OCI-M1 (cell line): Measurements from ENCODE around the gene P2RX3.
"Not testable (repeated sequence)": the region's sequence is repeated elsewhere in the genome, so short reads cannot be mapped to it uniquely, and the experiment has no call there.

Experiments
- DNase-seq: peaks from one replicate; lab custom pipeline; 2025; lab: John Stamatoyannopoulos, UW

The P2RX3 gene

DNA sequence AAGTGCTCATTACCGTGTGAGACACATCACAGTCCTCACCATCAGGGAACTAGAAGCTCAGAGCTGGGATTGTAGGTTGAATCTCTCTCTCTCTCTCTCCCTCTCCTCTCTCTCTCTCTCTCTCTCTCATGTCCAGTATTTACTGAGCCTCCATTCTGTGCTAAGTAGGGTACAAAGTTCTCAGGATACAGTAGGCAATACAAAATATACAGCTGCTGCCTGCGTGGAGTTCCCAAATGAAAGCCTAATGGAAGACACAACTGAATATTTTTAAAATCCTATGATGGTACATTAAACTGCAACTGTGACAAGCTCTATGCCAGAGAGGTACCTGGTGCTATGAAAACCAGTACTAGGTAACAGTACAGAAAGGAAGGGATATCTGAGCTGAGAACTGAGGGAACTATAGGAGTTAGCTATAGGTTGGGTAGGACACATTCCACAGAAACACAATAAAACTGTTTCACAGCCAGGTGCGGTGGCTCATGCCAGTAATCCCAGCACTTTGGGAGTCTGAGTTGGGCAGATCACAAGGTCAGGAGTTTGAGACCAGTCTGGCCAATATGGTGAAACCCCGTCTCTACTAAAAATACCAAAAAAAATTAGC, 61.9 kb downstream of the P2RX3 start:
- no peak for DNase-seq

DNA sequence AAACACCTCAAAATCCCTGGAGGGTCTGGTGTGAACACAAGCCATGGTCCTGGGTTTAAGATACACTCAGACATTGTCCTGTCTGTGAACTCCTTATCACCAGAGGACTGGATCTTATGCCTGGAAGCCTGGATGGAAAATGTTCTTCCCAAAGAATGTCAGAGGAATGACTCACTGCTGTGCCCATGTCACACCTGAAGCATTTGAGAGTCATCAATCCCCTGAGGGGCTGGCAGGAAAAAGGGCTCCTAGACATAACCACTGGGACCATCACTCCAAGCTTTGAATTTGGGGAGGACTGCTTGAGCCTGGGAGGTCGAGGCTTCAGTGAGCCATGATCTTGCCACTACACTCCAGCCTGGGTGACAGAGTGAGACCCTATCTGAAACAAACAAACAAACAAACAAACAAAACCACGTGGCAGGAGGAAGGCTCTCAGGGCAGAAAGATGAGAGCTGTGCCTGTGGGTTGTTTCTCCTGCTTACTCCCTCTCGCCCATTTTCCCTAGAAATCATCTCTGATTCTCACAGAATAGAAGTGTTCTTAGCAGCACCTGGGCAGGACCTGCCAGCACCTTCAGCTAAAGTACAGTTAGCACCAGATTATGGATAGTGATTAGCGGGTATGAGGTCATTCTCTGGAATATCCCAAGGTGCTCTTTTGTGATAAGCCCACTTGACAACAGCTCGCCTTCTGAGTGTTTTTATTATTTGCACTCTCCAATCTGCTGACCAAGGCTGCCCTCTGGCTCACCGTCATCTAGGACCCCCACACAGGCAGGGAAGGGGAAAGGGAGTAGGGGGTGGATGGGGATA, 64.2 kb downstream of the P2RX3 start:
- peak; percentile 32 for DNase-seq

DNA sequence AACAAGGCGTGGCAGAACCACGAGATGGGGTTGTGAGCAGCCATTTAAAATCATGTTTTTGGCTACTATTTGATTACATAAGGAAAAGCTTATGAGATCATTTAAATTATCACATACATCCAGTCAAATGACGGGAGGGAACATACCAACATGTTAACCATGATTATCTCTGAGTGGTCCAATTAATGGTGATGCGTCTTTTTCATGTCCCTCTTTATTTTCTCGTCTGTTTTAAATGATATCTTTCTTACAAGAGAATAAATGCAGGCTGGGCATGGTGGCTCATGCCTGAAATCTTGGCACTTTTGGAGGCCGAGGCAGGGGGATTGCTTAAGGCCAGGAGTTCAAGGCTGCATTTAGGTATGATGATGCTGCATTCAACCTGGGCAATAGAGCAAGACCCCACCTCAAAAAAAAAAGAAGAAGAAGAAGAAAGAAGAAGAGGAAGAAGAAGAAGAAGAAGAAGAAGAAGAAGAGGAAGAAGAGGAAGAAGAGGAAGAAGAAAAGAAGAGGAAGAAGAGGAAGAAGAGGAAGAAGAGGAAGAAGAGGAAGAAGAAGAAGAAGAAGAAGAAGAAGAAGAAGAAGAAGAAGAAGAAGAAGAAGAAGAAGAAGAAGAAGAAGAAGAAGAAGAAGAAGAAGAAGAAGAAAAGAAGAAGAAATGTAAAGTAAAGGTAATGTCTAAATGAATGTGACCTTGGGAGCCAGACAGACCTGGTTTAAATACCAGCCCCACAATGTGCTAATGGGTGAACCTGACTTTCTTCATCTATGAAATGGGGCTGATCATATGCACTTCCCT, 65.0 kb downstream of the P2RX3 start:
- not testable (repeated sequence) for DNase-seq

DNA sequence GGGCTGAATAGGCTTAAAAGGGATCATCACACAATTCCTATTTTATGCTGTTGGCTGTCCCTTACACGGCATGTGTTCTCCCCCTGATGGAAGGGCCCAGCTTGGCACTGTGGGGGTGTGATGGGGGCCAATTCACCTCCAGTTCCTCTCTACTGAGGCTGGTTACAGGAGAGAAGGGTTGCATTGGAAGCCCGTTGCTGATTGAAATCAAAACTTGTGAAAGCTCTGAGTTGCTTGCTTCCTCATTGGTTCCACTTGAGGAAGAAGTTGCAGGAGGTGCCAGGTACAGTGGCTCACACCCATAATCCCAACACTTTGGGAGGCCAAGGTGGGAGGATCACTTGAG, 65.6 kb downstream of the P2RX3 start:
- no peak for DNase-seq

DNA sequence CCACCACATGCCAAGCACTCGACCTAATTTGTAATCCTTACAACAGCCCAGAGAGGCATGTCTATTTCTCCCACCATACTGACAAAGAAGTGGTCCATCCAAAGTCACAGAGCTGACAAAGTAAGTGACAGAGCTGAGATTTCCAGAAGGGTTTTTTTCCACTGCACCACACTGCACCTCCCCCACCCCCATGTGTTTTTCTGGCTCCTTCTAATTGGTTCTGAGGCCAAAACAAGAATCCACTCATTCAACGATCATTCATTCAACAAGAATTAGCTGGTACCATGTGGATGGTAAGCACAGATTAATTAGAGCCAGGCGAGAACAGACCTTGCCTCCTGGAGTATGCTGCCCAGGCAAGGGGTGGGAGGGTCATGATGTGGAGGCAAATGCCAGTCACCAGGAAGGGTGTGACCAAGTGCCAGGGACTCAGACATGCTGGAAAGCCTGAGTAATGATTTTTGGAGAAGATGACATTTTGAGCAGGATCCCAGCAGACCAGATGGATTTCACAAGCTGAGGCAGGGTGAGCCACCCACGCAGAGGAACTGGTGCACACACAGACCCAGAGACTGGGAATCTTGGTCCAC, 67.2 kb downstream of the P2RX3 start:
- no peak for DNase-seq

DNA sequence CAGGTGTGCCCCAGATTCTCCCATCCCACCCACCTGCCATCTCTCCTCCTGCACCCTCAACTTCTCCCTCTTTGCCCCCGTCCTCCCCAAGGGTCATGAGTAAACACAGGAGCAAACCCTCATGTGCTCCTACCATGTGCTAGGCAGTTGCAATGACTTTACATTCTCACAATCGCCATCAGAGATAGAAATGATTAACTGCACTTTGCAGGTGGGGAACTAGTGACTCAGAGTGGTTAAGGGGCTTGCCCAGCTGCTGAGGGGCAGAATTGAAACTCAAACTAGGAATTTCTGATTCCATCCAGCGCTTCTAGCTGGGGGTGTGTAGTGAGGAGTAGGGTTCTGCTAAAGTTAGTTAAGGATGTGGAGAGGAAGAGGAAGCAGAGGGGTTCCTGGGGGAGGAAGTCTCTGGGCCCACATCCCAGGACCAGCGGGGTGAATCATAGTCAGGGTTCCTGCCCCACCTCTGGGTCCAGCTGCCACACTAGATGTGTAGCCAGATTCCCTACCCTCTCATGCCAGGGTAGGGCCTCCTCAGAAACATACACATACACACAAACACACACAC, 68.3 kb downstream of the P2RX3 start:
- DNase-seq, result no peak

DNA sequence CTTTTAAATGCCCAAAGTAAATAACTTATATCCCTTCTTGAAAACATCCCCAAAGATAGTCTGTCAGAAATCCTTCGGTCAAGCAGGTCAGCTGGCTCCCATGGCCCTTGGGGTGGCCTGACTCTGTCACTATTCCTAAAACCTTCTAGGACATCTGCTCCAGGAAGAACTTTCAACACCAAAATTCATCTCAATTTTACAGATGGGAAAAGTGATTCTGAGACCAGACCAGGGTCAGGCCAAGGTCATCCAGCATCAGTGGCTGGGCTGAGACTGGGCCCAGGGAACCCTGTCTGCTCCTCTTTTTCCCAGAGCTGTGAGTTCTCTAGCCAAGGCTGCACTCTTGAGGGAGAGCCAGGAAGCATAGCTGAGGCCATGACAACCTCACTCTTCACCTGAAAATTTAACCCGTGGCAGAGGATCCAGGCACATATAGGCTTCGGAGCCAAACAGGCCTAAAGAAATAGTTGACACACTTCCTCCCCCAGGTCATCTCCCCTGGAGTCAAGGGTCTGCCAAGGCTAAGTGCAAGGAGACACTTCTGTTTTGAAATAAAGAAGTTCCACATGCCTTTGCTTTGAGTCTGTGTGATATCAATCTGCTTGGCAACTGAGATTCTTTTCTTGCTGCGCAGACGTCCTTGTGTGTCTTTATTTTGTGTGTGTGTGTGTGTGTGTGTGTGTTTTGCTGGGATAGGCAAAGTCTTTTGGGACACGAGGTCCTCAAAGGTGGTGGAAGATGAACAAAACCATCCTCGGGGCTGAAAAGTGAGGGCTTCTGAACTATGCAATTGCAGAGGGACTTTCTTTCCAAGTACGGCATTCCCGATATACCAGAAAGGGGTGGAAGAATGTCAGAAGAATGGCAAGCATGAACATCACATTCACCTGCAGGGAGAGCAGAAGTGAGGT, 69.1 kb downstream of the P2RX3 start:
- no peak for DNase-seq

DNA sequence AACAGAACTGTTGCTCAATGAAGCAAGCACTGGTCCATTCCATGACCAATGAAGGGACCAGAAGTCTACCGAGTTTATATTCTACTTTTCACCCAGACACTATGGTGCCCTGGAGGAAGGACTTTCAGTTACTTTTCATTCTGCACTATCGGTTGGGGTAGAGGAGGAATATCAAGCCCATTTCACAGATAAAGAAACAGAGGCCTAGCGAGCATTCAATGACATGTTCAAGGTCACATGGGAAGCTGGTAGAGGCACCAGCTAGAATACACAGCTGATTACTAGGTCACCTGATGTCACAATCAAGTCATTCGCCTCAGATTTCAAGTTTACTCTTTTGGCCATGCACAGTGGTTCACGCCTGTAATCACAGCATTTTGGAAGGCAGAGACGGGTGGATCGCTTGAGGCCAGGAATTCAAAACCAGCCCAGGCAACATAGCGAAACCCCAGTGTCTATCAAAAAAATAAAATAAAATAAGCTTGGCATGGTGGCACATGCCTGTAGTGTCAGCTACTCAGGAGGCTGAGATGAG, 69.9 kb downstream of the P2RX3 start:
- no peak for DNase-seq

DNA sequence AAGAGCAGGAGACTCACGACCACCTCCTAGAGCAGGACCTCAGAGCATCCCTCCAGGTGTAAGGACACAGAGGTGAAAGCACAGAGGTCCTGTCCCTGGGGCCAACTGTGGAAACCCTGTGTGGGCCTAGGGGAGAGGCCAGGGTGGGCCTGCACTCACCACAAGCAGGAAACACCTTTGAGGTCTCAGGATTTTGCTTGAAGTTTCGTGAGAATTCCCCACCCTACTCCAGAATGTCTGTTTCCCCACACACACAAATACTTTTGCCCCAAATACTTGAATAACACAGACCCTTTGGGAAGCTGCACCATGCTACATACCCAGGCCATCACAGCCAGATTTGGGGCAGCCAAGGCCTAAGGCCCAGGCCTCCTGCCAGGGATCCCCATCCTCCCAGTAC, 70.6 kb downstream of the P2RX3 start:
- DNase-seq, result no peak

DNA sequence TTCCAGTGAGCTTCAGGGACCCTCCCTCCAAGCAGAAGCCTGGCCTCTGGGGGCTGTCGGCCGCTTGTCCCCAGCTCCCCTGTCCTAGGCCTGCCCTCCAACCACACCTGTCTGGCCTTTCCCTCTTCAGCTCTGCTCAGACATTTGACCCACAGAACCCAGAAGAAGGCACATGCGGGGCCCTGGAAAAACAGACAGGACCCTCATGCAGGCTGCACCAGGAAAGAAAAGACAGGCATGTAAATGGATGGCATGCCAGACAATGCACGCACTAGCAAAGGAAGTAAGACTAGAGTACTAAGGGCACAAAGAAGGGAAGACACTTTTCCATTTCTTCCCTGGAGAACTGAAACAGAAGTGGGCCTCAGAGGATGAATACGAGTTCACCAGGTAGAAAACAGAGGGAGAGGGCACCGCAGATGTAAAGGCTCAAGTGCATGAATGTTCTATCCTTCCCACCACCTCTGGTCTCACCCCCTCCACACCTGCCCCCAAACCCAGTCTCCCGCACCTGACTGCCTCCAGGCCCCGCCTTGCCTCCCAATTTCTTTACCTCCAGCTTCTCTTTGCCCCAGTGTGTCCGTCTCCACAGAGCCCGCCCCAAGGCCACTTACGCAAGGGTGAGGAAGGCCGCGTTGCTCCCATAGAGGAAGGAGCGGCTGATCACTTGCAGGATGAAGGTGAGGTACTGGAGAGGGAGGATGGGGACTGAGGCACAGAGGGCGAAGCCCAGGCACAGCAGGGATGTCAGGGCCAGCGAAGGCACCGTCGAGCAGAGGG, 71.4 kb downstream of the P2RX3 start:
- no peak for DNase-seq

DNA sequence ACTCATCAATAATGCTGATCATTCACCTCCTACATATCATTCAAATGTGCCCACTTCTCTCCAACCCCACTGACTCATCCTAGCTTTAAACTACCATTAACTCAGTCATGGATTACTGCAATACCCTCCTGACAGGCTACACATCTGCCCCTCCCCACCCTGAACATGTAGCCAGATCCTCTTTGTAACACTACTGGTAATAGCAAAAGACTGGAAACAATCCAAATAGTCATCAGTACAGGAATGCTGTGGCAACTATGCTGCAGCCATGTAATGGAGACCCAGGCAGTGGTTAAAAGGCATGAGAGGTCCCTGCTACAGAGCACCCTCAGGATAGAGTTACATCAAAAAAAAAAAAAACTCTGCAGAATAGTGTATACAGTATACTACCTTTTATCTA, 72.1 kb downstream of the P2RX3 start:
- DNase-seq, result no peak

DNA sequence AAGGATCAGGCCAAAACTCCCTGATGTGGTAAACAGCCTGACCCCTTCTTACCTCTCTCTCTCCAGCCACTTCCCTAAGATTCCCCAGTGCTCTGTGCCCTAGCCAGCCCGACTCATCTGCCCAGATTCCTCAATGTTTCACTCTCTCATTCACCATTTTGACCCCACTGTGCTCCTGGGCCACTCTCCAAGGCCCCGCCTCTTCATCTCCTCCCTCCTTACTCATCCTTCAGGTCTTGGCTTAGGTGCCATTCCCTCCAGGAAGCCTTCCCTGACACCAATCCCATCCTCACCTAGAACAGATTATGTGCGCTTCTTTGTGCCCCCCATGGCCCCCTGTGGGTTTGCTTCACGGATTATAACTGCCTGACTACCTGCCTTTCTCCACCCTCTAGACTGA, 75.5 kb downstream of the P2RX3 start:
- no peak for DNase-seq

DNA sequence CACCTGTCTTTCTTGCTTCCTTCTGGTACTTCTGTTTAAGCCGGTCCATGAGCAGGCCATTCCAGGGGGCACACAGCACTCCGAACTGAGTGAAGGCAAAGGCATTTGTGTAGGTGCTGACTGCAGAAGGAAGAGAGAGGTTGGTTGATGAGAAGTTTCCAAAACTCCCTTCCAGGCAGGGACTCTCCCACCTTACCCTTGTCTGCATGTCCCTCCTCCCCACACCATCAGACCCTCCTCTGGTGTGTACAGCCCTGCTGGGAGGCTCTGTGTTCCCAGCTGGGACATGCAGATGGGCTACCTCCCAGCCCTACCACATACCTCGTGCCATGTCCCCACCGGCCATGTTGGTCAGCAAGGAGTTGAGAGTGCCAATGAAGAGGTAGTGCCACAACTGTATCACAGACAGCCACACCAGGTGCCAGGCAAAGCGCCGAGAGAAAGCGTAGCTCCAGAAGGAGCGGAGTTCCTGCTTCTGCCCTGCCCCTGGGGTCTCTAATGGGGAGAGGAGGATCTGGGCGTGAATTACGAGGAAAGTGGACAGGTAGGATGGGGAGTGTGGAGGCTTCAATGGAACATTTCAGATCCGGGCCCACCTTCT, 76.6 kb downstream of the P2RX3 start:
- DNase-seq, result no peak

DNA sequence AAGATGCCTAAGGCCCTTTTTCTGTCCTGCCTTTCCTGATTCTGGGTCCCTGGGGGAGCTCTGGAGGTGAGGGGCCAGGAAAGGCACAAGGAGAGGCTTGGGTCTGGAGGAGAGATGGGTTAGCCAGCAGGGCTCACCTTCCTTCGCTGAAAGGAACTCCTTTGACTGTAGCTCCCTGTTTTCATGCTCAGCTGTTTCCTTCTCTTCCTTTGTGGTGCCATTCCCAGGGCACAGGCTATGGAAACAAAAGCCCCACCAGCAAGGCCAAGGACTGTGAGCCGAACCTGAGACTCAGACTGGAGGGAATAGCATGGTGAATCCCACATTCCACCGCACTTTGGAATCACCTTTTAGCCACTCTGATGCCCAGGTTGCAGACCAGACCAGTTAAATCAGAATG, 78.3 kb downstream of the P2RX3 start:
- no peak for DNase-seq

DNA sequence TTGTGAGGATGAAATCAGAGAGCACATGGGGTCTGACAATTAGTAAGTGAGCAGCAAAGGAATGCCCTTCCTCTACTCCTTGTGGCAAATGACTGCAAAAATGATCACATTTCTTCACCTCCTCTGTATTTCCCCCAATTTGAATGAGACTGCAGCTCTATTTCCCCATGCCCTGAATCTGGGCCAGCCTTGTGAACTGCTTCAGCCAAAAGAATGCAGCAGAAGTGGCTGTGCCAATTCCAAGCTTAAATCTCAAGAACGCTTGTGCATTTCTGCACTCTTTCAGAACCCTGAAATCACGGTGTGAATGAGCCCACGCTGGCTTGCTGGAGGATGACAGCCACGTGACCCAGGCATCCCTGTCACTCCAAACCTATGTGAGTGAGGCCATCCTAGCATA, 78.9 kb downstream of the P2RX3 start:
- no peak for DNase-seq

DNA sequence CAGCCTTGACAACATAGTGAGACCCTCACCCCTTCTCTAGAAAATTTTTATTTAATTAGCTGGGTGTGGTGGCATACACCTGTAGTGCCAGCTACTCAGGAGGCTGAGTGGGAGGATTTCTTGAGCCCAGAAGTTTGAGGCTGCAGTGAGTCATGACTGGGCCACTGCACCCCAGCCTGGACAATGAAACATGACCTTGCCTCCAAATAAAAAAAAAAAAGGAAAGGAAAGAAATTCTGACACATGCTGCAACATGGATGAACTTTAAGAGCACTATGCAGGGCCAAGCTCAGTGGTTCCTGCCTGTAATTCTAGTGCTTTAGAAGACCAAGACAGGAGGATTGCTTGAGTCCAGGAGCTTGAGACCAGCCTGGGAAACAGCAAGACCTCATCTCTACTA, 80.0 kb downstream of the P2RX3 start:
- no peak for DNase-seq

DNA sequence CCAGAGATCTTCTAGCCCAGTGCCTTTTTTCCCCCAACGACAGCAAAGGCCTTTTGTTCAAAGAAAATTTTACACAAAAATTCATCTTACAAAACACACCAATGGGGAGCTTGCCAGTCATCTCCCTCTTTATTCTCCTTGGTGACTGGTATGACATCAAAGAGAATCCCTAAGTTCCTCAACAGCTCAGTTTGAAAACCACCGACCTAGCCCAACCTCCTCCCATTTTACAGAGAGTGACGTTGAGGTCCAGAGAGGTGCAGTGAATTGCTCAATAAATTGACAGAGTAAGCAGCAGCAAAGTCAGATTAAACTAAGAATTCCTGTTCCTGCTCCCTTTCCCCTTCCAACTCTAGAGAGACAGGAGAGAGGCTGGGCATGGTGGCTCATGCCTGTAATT, 81.0 kb downstream of the P2RX3 start:
- no peak for DNase-seq

DNA sequence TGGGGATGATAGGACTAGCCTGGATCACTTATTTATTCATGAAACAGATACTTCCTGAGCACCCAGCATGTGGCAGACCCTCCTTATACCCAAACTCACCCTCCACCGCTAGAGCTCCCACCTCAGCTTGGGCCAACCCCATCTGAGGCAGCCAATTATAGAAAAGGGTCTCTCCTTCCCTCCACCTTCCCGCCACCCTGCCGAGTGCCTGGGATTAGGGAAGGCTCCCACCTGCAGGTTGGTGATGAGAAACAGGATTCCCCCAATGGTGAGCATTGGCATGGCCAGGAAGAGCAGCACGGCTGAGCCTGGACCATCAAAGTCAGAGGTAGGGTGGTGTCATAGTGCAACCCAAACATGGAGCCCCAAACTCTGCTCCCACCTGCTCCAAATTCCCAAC, 82.9 kb downstream of the P2RX3 start:
- DNase-seq, result no peak

DNA sequence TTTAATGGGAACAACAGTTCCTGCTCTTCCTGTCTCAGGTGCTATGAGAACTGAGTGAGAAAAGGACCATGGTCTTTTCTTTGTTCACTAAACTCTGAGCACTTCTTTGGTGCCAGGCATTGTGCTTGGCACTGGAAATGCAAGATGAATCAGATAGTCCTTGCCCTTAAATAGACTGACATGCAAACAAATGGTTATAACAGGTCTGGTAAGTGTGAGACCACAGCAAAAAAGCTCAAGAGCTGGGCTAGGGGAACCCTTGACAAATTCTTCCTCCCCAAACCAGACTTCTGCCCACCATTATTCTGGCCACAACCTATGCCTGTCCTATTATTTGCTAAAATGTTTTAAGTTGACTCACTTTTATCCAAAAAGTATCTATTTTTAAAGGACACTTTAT, 83.7 kb downstream of the P2RX3 start:
- DNase-seq, result no peak
